NB4 (cell line): ENCODE data around the gene NIT2.

ENCODE experiments used
- DNase-seq: peaks from one replicate; pipeline ENCODE4 v3.0.0; 2010; ENCODE audit warnings: low read depth
- H3K4me3 ChIP-seq: one replicate; pipeline ENCODE4 v1.5.1; 2011; ENCODE audit warnings: mild to moderate bottlenecking, low read depth, low read length, moderate library complexity
- CTCF ChIP-seq: IDR thresholded peaks from one replicate; pipeline ENCODE4 v1.5.1; 2012; ENCODE audit warnings: low read depth, low read length
- MAX ChIP-seq: IDR thresholded peaks from 2 replicates; pipeline ENCODE4 v1.6.1; 2011; ENCODE audit warnings: low read depth, low read length
- MYC ChIP-seq: IDR thresholded peaks from 2 replicates; pipeline ENCODE4 v1.6.1; 2011; ENCODE audit warnings: low read depth, low read length
- POLR2A ChIP-seq: IDR thresholded peaks from 2 replicates; pipeline ENCODE4 v1.6.1; 2011; ENCODE audit warnings: mild to moderate bottlenecking; ENCODE audit not compliant: insufficient read length; ENCODE audit errors: extremely low read depth

The NIT2 gene

GRCh38 chr3:100299016-100299415 is 35.5 kb upstream of the NIT2 start:
- H3K4me3 ChIP-seq: no peak overlapping the region
- no peak for DNase-seq
- no peak for TF ChIP-seq MAX

GRCh38 chr3:100306695-100307094 is 27.9 kb upstream of the NIT2 start:
- TF ChIP-seq CTCF: no peak
- no peak for TF ChIP-seq MYC
- TF ChIP-seq POLR2A: no peak
- no peak for TF ChIP-seq MAX
- H3K4me3 ChIP-seq: no peak overlapping the region
- DNase-seq: no peak

GRCh38 chr3:100310355-100310965 is 24.1 kb upstream of the NIT2 start:
- no peak overlapping the region for H3K4me3 ChIP-seq
- no peak for TF ChIP-seq MYC
- TF ChIP-seq POLR2A: no peak
- no peak for TF ChIP-seq MAX
- TF ChIP-seq CTCF: no peak
- DNase-seq: no peak

- TF ChIP-seq MYC (no peak), POLR2A (no peak), CTCF (no peak), MAX (no peak)
- H3K4me3 ChIP-seq: no peak overlapping the region
- no peak for DNase-seq
These were observed 23.5 kb upstream of the NIT2 start for GRCh38 chr3:100311011-100311410.

- peak; percentile 69 for DNase-seq
- no peak for TF ChIP-seq POLR2A
- no peak for TF ChIP-seq MAX
- TF ChIP-seq CTCF: peak; percentile 58
- TF ChIP-seq MYC: no peak
These were observed 17.9 kb upstream of the NIT2 start for GRCh38 chr3:100316641-100317069.

GRCh38 chr3:100317912-100318311 is 16.6 kb upstream of the NIT2 start:
- no peak for DNase-seq
- no peak for TF ChIP-seq MYC
- no peak for TF ChIP-seq POLR2A
- no peak for TF ChIP-seq MAX
- no peak for TF ChIP-seq CTCF
- H3K4me3 ChIP-seq: no peak overlapping the region

More at GRCh38 chr3:100316641-100317069, 17.9 kb upstream of the NIT2 start:
- no peak overlapping the region for H3K4me3 ChIP-seq
